RWPE1 (cell line): ENCODE results near the gene GPHN.
"Not testable (repeated sequence)": the region's sequence is repeated elsewhere in the genome, so short reads cannot be mapped to it uniquely, and the experiment has no call there.

ENCODE experiments used
- CTCF ChIA-PET: fragments of 350-600 bp; sonication (Branson Sonifier 250); formaldehyde crosslinking; extraction: SDS; loops from one replicate; lab custom pipeline; 2021; lab: Yijun Ruan, JAX
- POLR2A ChIA-PET: fragments of 400-600 bp; formaldehyde crosslinking; extraction: SDS; loops from one replicate; lab custom pipeline; 2020; ENCODE audit warnings: antibody characterized with exemption; ENCODE audit not compliant: low non-redundant PET; lab: Yijun Ruan, JAX
- DNase-seq: peaks from one replicate; pipeline ENCODE4 v3.0.0; 2012; ENCODE audit warnings: low spot score
- H3K27ac ChIP-seq: fragments of 450-650 bp; 2 replicates; pipeline ENCODE4 v1.5.1; 2017
- TF ChIP-seq, protein P1 (sequence below): fragments of 450-650 bp; conservative IDR thresholded peaks from 2 replicates; pipeline ENCODE4 v1.5.1; 2017; ENCODE audit warnings: low read depth, mild to moderate bottlenecking

The GPHN gene

DNA sequence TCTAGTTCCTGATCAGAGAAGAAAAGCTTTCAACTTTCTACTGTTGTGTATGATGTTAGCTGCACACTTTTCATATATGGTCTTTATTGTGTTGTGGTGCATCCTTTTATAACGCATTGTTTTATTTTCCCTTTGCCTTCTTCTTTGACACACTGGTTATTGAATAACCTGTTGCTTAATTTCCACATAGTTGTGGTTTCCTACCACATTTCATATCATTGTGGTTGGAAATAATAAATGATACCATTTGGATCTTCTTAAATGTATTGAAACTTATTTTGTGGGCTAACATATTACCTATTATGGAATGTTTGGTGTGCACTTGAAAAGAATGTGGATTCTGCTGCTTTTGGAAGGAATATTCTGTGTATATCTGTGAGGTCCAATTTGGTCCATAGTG, 64.9 kb downstream of the GPHN start:
- CTCF ChIA-PET: no interaction called here
- POLR2A ChIA-PET: no interaction called here
- H3K27ac ChIP-seq: no peak overlapping the region
- DNase-seq: no peak
- TF ChIP-seq, protein P1, sequence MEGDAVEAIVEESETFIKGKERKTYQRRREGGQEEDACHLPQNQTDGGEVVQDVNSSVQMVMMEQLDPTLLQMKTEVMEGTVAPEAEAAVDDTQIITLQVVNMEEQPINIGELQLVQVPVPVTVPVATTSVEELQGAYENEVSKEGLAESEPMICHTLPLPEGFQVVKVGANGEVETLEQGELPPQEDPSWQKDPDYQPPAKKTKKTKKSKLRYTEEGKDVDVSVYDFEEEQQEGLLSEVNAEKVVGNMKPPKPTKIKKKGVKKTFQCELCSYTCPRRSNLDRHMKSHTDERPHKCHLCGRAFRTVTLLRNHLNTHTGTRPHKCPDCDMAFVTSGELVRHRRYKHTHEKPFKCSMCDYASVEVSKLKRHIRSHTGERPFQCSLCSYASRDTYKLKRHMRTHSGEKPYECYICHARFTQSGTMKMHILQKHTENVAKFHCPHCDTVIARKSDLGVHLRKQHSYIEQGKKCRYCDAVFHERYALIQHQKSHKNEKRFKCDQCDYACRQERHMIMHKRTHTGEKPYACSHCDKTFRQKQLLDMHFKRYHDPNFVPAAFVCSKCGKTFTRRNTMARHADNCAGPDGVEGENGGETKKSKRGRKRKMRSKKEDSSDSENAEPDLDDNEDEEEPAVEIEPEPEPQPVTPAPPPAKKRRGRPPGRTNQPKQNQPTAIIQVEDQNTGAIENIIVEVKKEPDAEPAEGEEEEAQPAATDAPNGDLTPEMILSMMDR: no peak

DNA sequence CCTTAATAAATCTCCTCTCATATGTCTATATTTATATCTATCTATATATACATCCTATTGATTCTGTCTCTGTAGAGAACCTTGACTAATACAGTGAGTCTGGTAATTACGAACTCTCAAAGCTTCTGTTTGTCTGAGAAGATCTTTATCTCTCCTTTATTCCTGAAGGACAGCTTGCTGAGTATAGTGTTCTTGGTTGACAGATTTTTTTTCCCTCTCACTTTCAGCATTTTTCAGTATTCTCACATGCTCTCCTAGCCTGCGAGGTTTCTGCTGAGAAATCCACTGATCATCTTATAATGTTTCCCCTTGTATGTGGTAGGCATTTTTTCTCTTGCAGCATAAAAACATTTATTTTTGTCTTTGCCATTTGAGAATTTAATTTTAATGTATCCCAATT, 67.1 kb downstream of the GPHN start:
- TF ChIP-seq, protein P1: no peak
- no peak for DNase-seq
- H3K27ac ChIP-seq: no peak overlapping the region
- POLR2A ChIA-PET: no interaction called here
- CTCF ChIA-PET: no interaction called here

DNA sequence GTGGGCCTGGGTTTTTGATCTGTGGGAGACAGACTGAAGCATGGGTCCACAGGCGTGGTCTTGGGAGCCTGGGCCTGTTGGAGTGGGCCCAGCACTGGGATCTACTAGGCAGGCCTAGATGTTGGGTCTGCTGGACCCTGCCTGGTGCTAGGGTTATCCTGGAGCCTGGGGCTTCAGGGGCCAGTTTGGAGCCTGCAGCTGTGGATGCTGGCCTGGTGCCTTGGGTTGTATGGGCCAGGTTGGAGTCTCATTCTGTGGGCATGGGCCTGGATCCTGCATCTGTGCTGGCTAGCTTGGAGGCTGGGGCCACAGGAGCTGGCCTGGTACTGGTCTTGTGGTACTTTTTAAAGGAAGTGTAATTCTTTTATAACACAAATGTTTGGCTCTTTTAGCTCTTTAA, 68.0 kb downstream of the GPHN start:
- TF ChIP-seq, protein P1: no peak
- POLR2A ChIA-PET: no interaction called here
- CTCF ChIA-PET: interaction anchor here (0.9 kb wide), 1 partner anchor 13 kb away, joined by 3 read pairs; no protein-coding TSS in a partner anchor
- no peak overlapping the region for H3K27ac ChIP-seq
- no peak for DNase-seq

DNA sequence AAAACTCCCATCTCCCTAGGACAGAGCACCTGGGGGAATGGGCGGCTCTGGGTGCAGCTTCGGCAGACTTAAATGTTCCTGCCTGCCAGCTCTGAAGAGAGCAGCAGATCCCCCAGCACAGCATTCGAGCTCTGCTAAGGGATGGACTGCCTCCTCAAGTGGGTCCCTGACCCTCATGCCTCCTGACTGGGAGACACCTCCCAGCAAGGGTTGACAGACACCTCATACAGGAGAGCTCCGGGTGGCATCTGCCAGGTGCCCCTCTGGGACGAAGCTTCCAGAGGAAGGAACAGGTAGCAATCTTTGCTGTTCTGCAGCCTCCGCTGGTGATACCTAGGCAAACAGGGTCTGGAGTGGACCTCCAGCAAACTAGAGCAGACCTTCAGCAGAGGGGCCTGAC, 79.8 kb downstream of the GPHN start:
- H3K27ac ChIP-seq, CTCF ChIA-PET, DNase-seq, POLR2A ChIA-PET: not testable (repeated sequence)

DNA sequence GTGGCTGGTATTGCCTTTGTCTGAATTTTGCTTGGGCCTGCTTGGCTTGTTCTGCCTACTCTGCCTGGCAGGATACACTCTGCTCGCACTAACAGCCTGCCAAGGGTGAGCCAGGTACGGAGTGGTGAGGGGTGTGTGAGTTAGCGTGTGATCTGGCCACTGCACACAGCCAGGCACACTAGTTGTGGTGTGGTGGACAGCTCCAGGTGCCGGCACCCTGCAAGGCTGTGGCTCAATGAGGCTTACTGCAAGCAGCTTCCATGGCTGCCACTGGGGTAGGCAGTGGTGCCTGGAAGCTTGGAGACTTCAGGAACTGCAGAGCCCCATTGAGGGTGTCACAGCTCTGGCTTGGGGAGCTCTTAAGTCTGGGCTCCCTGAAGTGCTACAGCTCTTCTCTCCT, 87.4 kb downstream of the GPHN start:
- ChIA-PET CTCF (no interaction called here), POLR2A (no interaction called here)
- H3K27ac ChIP-seq: no peak overlapping the region
- DNase-seq: no peak
- TF ChIP-seq, protein P1: no peak

DNA sequence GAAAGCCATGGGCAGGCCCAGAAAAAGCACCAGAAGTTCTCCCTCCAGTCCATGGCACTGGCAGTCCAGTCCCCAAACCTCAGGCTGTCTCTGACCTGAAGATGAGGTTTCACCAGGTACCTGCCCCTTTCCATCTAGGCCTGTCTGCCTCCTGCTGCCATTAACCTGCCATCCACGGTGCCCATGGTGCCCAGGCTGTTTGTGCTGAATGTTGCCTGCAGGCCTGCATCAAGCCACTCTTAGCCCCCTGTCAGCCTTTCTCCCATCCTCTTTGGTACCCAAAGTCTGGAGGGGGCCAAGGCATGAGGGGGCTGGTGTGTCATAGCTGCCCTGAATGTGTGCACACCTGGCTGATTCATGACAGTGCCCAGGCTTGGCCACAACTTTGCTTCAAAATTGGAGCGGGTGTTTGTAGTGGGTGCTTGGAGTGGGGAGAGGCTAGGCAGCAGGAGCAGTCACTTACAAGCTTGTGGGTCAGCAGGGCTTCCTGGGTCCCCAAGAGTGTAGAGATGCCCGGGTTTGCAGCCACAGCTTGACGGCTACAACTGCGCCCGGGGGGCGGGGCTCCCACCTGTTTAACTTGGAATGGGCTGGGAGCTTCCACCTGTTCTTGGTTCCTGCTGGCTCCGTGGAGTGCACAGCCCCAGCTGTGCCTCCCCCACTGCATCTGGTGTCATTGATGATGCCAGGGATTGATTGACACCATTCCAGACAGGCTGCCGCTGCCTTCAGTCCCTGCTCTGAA, 88.5 kb downstream of the GPHN start:
- ChIA-PET POLR2A (no interaction called here), CTCF (interaction anchor here (1.1 kb wide), 1 partner anchor 203 kb away, joined by 4 read pairs; no protein-coding TSS in a partner anchor)
- no peak for DNase-seq
- no peak overlapping the region for H3K27ac ChIP-seq
- TF ChIP-seq, protein P1: no peak

DNA sequence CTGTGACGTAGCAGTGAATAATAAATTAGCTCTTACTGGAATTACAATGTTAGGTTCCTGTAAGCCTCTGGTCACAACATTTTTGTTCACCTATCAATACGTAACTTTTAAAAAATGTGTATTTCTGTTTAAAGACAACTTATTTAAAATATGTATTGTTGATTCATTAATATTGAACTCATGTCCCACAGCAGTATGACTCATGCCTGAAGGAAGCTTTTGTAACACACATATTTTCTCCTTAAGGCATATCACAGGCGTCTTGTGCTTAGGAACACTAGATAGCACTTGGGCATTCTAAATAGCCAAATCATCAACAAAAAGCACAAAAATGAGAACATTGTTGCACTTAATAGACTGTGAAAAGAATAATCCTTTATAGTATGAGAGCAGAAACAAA, 92.5 kb downstream of the GPHN start:
- CTCF ChIA-PET: no interaction called here
- H3K27ac ChIP-seq: no peak overlapping the region
- no peak for DNase-seq
- POLR2A ChIA-PET: no interaction called here
- TF ChIP-seq, protein P1: no peak
